Measurements from ENCODE around the gene PRKAG2. TPM values are rescaled to one million over a fixed set of nuclear protein-coding genes. Genes with fewer than 3 reads are reported as not detected.

PRKAG2 gene
- total and polyA plus RNA-seq, 2 of the 8 experiments (the other 6 are each of a cell fraction or from before 2014, with no cell fraction given): 7.5 to 18.1 TPM

DNA sequence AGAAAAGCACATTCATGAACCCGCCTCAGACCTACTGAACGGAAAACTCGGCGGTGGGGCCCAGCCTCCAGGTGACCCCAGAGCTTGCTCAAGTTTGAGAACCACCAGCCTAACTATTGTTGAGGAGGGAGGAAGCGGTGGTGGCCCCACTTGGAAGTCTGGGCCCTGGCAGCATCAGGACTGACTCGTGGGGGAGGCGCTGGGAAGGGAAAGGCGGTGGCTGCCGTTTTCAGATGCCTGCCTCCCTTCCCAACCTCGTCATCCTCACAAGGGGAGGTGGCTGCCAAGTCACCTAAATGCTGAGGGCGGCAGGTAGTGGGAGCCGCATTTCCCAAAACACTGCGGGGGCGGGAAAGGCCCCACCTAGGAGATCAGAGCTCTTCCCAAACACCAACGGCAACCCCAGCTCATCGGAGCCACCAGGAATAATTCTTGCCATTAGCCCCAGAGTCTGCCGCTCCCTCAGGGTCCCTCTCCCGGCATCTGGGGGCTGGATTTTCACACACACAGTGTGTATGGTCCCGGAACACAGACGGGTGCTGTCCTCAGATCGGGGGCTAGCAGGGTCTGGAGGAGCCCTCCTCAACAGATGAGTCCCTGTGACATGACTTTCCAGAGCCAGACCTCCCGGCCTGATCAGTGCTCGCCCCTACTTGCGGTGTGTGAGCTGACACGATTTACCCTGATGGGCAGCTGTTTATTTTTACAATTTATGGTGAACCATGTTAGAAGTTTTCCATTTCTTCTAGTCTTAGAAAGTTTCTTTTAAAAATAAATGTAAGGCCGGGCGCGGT is 31.3 kb downstream of the PRKAG2 start:
- H2BK15ac ChIP-seq (ENCODE audit: low read length): no peak overlapping the region
- 90% methylated on average over 28 of the region's 28 CpGs; no CpG with 5 or more reads in 1 of the 2 experiments for WGBS, 2 experiments (ENCODE audit: extremely low coverage in 1 of 2, insufficient coverage in 1 of 2, insufficient read length in 1 of 2, insufficient replicate concordance in 2 of 2, low coverage in 1 of 2, low lambda C conversion rate in 2 of 2, missing lambda C conversion rate in 1 of 2)
- H3K79me2 ChIP-seq (ENCODE audit: control insufficient read depth in 1 of 2, insufficient read depth in 2 of 2, low read length in 2 of 2): no peaks in the 10 kb centered on the region
- H3K79me1 ChIP-seq (ENCODE audit: low read depth, low read length): no peaks in the 10 kb centered on the region
- H4K20me1 ChIP-seq (replicated peaks in 1 of 2; ENCODE audit: control insufficient read depth in 1 of 2, insufficient read depth in 2 of 2, low read length in 2 of 2): no peaks in the 10 kb centered on the region
- FAIRE-seq (no peak), DNase-seq (ENCODE audit: low read depth in 1 of 2, low spot score in 2 of 2) (no peak)
- H2AFZ ChIP-seq (ENCODE audit: low read length): no peak overlapping the region
- POLR2A ChIA-PET (ENCODE audit: partially characterized antibody): no interaction called here
- H3K4me3 ChIP-seq (ENCODE audit: extremely low read depth in 1 of 4, insufficient read depth in 2 of 4, low read depth in 3 of 4, low read length in 4 of 4): no peak overlapping the region
- no peaks in the 10 kb centered on the region; a peak in 1 of 7 replicates for H3K4me1 ChIP-seq (replicated peaks in 1 of 4; ENCODE audit: control insufficient read depth in 3 of 4, insufficient read depth in 4 of 4, low read length in 3 of 4)
- no peak overlapping the region for H2BK20ac ChIP-seq (ENCODE audit: low read length)
- H3K27me3 ChIP-seq (replicated peaks in 1 of 4; ENCODE audit: control insufficient read depth in 3 of 4, extremely low read depth in 1 of 4, insufficient read depth in 3 of 4, low read length in 3 of 4): no peaks in the 10 kb centered on the region
- no peaks in the 10 kb centered on the region for H3K36me3 ChIP-seq (ENCODE audit: control insufficient read depth in 2 of 4, insufficient read depth in 4 of 4, low read length in 3 of 4)
- H2BK12ac ChIP-seq (ENCODE audit: low read depth, low read length): no peak overlapping the region
- TF ChIP-seq CHD2 (IDR thresholded peaks at IDR 0.05; ENCODE audit: low read length) (no peak), MAFK (IDR thresholded peaks at IDR 0.05; ENCODE audit: low read depth, low read length) (no peak), SAP30 (IDR thresholded peaks at IDR 0.05; ENCODE audit: insufficient read depth, insufficient replicate concordance, low read length) (no peak), BRCA1 (IDR thresholded peaks at IDR 0.05; ENCODE audit: low read depth, low read length) (no peak), SIN3A (conservative IDR thresholded peaks at IDR 0.05 in 1 of 2, IDR thresholded peaks at IDR 0.05 in 1 of 2; ENCODE audit: low read depth in 1 of 2, low read length in 2 of 2) (no peak), RAD21 (IDR thresholded peaks at IDR 0.05 in 1 of 2, conservative IDR thresholded peaks at IDR 0.05 in 1 of 2; ENCODE audit: low read depth in 2 of 2, low read length in 2 of 2) (no peak), CHD1 (IDR thresholded peaks at IDR 0.05; ENCODE audit: low read depth, low read length) (no peak)
- TF ChIP-seq, protein P1, sequence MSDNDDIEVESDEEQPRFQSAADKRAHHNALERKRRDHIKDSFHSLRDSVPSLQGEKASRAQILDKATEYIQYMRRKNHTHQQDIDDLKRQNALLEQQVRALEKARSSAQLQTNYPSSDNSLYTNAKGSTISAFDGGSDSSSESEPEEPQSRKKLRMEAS (IDR thresholded peaks at IDR 0.05): no peak
- H3K23me2 ChIP-seq (ENCODE audit: low read depth, low read length): peaks cover 17% of the 10 kb centered on the region; the same call in 1 of the 2 replicates
- no peak overlapping the region for H2AK5ac ChIP-seq (ENCODE audit: low read depth, low read length)
- no peak overlapping the region for H3K4me2 ChIP-seq (ENCODE audit: insufficient read depth in 1 of 2, low read depth in 2 of 2, low read length in 2 of 2)
- no peaks in the 10 kb centered on the region for H3K9me3 ChIP-seq (ENCODE audit: insufficient read depth in 2 of 2, low read depth in 1 of 2, low read length in 1 of 2)
- no peak overlapping the region for H3K14ac ChIP-seq (ENCODE audit: insufficient read length)
- H4K5ac ChIP-seq (ENCODE audit: insufficient read length, low read depth, low read length): no peak overlapping the region
- CTCF ChIA-PET (ENCODE audit: partially characterized antibody): interaction anchor here (1.0 to 2.5 kb wide), 4 partner anchors 8 to 31 kb away, joined by 3 to 14 read pairs (median 6); no protein-coding TSS in a partner anchor
- H3K27ac ChIP-seq (ENCODE audit: low read depth, low read length): no peak overlapping the region; the same call in 1 of the 2 replicates
- H3K18ac ChIP-seq (ENCODE audit: extremely low read depth, low read length): no peak overlapping the region
- H2BK5ac ChIP-seq (ENCODE audit: low read depth, low read length): no peak overlapping the region
- H3K9ac ChIP-seq (replicated peaks in 1 of 4; ENCODE audit: extremely low read depth in 1 of 4, low read depth in 3 of 4, low read length in 3 of 4): no peak overlapping the region
- H3K23ac ChIP-seq (ENCODE audit: insufficient read length): no peak overlapping the region
- H4K8ac ChIP-seq (ENCODE audit: extremely low read depth, insufficient read depth, low read length): no peak overlapping the region
- no peak overlapping the region for H3K56ac ChIP-seq (replicated peaks; ENCODE audit: insufficient read length, low read depth, low read length)
- H3K4ac ChIP-seq (replicated peaks; ENCODE audit: insufficient read length, low read depth, low read length): no peak overlapping the region
- H4K91ac ChIP-seq (replicated peaks; ENCODE audit: insufficient read length, low read length): no peak overlapping the region
- H2BK120ac ChIP-seq (replicated peaks; ENCODE audit: low read depth, low read length): no peak overlapping the region

Data from H1 (cell line).